Neural cell (in vitro differentiated cells): ENCODE measurements around the gene TMEM201.

Source experiments
- EP300 ChIP-seq: fragments of 450-650 bp; conservative IDR thresholded peaks from 2 replicates; pipeline ENCODE4 v1.6.1; 2014; ENCODE audit warnings: antibody characterized with exemption, mild to moderate bottlenecking, moderate library complexity; ENCODE audit not compliant: poor library complexity, severe bottlenecking
- EZH2 ChIP-seq: fragments of 200-600, 300-800 bp; shearing (Covaris generic), sonication (generic); IDR thresholded peaks from 2 replicates; pipeline ENCODE4 v1.6.1; 2014; ENCODE audit warnings: antibody characterized with exemption, low read length, borderline replicate concordance, mild to moderate bottlenecking; ENCODE audit not compliant: insufficient read depth, poor library complexity, severe bottlenecking
- POLR2AphosphoS5 ChIP-seq: IDR thresholded peaks from 2 replicates; pipeline ENCODE4 v1.6.1; 2012
- RAD21 ChIP-seq: fragments of 450-650 bp; conservative IDR thresholded peaks from 2 replicates; pipeline ENCODE4 v1.6.1; 2014; ENCODE audit warnings: antibody characterized with exemption, mild to moderate bottlenecking, moderate library complexity
- TAF1 ChIP-seq: IDR thresholded peaks from 2 replicates; pipeline ENCODE4 v1.6.1; 2012; ENCODE audit warnings: low read depth
- TF ChIP-seq, protein P1 (sequence below): fragments of 450-650 bp; IDR thresholded peaks from 2 replicates; pipeline ENCODE4 v1.5.1; 2014; ENCODE audit warnings: antibody characterized with exemption, mild to moderate bottlenecking, moderate library complexity; ENCODE audit not compliant: poor library complexity, severe bottlenecking
- TF ChIP-seq, protein P2 (sequence below): IDR thresholded peaks from 2 replicates; pipeline ENCODE4 v1.6.1; 2012; ENCODE audit warnings: borderline replicate concordance

DNA sequence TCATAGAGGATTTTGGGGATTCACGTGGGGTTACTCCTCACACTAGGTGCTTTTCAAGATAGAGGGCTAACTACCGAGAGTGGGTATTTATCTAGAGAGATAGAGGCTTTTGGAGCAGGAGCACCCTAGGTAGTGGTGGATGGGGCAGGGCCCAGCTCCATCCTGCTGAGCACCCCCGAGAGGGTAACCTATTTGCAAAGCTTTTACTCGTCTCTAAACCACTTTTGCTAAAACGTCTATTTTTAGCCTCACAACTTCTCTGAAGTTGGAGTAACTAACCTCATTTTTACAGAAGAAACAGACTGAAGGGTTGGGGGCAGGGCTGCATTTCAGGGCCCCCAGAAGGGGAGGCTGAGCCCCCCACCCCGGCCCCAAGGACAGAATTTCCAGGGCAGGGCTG is 50.5 kb downstream of the TMEM201 start:
- TF ChIP-seq, protein P1, sequence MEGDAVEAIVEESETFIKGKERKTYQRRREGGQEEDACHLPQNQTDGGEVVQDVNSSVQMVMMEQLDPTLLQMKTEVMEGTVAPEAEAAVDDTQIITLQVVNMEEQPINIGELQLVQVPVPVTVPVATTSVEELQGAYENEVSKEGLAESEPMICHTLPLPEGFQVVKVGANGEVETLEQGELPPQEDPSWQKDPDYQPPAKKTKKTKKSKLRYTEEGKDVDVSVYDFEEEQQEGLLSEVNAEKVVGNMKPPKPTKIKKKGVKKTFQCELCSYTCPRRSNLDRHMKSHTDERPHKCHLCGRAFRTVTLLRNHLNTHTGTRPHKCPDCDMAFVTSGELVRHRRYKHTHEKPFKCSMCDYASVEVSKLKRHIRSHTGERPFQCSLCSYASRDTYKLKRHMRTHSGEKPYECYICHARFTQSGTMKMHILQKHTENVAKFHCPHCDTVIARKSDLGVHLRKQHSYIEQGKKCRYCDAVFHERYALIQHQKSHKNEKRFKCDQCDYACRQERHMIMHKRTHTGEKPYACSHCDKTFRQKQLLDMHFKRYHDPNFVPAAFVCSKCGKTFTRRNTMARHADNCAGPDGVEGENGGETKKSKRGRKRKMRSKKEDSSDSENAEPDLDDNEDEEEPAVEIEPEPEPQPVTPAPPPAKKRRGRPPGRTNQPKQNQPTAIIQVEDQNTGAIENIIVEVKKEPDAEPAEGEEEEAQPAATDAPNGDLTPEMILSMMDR = no peak
- TF ChIP-seq EP300 (no peak), TAF1 (no peak), EZH2 (no peak), POLR2AphosphoS5 (no peak), RAD21 (no peak)
- TF ChIP-seq, protein P2, sequence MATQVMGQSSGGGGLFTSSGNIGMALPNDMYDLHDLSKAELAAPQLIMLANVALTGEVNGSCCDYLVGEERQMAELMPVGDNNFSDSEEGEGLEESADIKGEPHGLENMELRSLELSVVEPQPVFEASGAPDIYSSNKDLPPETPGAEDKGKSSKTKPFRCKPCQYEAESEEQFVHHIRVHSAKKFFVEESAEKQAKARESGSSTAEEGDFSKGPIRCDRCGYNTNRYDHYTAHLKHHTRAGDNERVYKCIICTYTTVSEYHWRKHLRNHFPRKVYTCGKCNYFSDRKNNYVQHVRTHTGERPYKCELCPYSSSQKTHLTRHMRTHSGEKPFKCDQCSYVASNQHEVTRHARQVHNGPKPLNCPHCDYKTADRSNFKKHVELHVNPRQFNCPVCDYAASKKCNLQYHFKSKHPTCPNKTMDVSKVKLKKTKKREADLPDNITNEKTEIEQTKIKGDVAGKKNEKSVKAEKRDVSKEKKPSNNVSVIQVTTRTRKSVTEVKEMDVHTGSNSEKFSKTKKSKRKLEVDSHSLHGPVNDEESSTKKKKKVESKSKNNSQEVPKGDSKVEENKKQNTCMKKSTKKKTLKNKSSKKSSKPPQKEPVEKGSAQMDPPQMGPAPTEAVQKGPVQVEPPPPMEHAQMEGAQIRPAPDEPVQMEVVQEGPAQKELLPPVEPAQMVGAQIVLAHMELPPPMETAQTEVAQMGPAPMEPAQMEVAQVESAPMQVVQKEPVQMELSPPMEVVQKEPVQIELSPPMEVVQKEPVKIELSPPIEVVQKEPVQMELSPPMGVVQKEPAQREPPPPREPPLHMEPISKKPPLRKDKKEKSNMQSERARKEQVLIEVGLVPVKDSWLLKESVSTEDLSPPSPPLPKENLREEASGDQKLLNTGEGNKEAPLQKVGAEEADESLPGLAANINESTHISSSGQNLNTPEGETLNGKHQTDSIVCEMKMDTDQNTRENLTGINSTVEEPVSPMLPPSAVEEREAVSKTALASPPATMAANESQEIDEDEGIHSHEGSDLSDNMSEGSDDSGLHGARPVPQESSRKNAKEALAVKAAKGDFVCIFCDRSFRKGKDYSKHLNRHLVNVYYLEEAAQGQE = no peak
